Muscle layer of colon (tissue), 2 donors: ENCODE data around the gene SLC30A3.

ENCODE experiments used
- H3K27ac ChIP-seq: one replicate; pipeline ENCODE4 v1.7.0; 2013; ENCODE audit warnings: low read depth, mild to moderate bottlenecking, low read length, moderate library complexity
- H3K27me3 ChIP-seq, 2 donors: one replicate each; pipeline ENCODE4 v1.7.0; 2013; ENCODE audit warnings: low read length in 2 of 2, mild to moderate bottlenecking in 2 of 2; ENCODE audit not compliant: insufficient read depth in 2 of 2, control insufficient read depth in 1 of 2
- H3K36me3 ChIP-seq: one replicate; pipeline ENCODE4 v1.7.0; 2013; ENCODE audit warnings: mild to moderate bottlenecking, low read length; ENCODE audit not compliant: insufficient read depth
- H3K4me1 ChIP-seq: one replicate; pipeline ENCODE4 v1.7.0; 2013; ENCODE audit warnings: mild to moderate bottlenecking, low read length; ENCODE audit not compliant: insufficient read depth
- H3K4me3 ChIP-seq, 2 donors: one replicate each; pipeline ENCODE4 v1.7.0; 2013; ENCODE audit warnings: low read length in 2 of 2, low read depth in 1 of 2, mild to moderate bottlenecking in 1 of 2, moderate library complexity in 1 of 2
- H3K9ac ChIP-seq: one replicate; pipeline ENCODE4 v1.7.0; 2013; ENCODE audit warnings: low read length
- H3K9me3 ChIP-seq: one replicate; pipeline ENCODE4 v1.7.0; 2013; ENCODE audit warnings: mild to moderate bottlenecking, low read length
- donor health status: abdominal sarcoma.
- donor health status: Adenocarcinoma of cecum.

SLC30A3 gene

GRCh38 chr2:27221166-27221565, 41.7 kb downstream of the SLC30A3 start:
- Histone ChIP-seq H3K4me3 (no peak overlapping the region), H3K9ac (no peak overlapping the region), H3K27me3 (no peaks in the 10 kb centered on the region), H3K36me3 (peaks cover 37% of the 10 kb centered on the region), H3K4me1 (peaks cover 8% of the 10 kb centered on the region), H3K9me3 (no peaks in the 10 kb centered on the region), H3K27ac (no peak overlapping the region)

- Histone ChIP-seq H3K9me3 (no peaks in the 10 kb centered on the region), H3K4me3 (no peak overlapping the region), H3K27ac (no peak overlapping the region), H3K36me3 (peaks cover 35% of the 10 kb centered on the region), H3K27me3 (no peaks in the 10 kb centered on the region), H3K4me1 (peaks cover 8% of the 10 kb centered on the region), H3K9ac (no peak overlapping the region)
Observed at GRCh38 chr2:27220091-27220490, 42.8 kb downstream of the SLC30A3 start.

- no peaks in the 10 kb centered on the region for H3K27me3 ChIP-seq
- no peak overlapping the region for H3K4me3 ChIP-seq
- H3K4me1 ChIP-seq = peaks cover 8% of the 10 kb centered on the region
- no peaks in the 10 kb centered on the region for H3K9me3 ChIP-seq
- no peak overlapping the region for H3K27ac ChIP-seq
- peaks cover 27% of the 10 kb centered on the region for H3K36me3 ChIP-seq
- no peak overlapping the region for H3K9ac ChIP-seq
Observed at GRCh38 chr2:27219091-27219490, 43.8 kb downstream of the SLC30A3 start.

DNA sequence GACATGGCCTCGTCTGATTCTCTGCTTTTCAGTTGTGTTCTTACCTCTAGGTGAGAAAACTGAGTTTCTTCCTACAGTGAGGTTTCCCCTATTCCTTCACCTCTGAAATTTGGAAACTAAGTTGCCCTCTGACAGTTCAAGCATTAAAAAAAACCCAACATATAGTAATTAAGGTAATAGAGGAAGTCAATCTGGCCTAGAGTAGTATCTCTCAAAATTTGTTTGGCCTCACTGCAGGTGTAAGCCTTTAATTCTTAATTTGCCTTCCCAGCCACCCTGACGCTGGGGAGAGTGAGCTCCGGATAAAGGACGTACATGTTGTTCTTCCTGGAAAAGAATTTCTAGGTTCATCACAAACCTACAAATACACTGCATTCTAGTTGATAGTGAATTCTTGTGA, 44.2 kb downstream of the SLC30A3 start:
- no peak overlapping the region for H3K27ac ChIP-seq

GRCh38 chr2:27217173-27218121, 45.4 kb downstream of the SLC30A3 start, which contains the start of gene CAD:
TSS of gene CAD (plus strand) at chr2:27217369. CDS start at chr2:27217552, 183 bp downstream.
- H3K27ac ChIP-seq = peak within 1 kb of the TSS; percentile 29
- H3K4me3 ChIP-seq = peak within 1 kb of the TSS; percentile 58 to 73
- H3K9me3 ChIP-seq = no peaks in the 10 kb centered on the region
- no peaks in the 10 kb centered on the region for H3K27me3 ChIP-seq
- peaks cover 18% of the 10 kb centered on the region for H3K36me3 ChIP-seq
- H3K9ac ChIP-seq = peak within 1 kb of the TSS; percentile 32
- H3K4me1 ChIP-seq = peaks cover 18% of the 10 kb centered on the region

More for the DNA sequence above, 44.2 kb downstream of the SLC30A3 start:
- no peaks in the 10 kb centered on the region for H3K27me3 ChIP-seq
- no peaks in the 10 kb centered on the region for H3K9me3 ChIP-seq
- no peak overlapping the region for H3K4me3 ChIP-seq
- H3K36me3 ChIP-seq = peaks cover 22% of the 10 kb centered on the region
- H3K9ac ChIP-seq = no peak overlapping the region
- peaks cover 9% of the 10 kb centered on the region for H3K4me1 ChIP-seq

DNA sequence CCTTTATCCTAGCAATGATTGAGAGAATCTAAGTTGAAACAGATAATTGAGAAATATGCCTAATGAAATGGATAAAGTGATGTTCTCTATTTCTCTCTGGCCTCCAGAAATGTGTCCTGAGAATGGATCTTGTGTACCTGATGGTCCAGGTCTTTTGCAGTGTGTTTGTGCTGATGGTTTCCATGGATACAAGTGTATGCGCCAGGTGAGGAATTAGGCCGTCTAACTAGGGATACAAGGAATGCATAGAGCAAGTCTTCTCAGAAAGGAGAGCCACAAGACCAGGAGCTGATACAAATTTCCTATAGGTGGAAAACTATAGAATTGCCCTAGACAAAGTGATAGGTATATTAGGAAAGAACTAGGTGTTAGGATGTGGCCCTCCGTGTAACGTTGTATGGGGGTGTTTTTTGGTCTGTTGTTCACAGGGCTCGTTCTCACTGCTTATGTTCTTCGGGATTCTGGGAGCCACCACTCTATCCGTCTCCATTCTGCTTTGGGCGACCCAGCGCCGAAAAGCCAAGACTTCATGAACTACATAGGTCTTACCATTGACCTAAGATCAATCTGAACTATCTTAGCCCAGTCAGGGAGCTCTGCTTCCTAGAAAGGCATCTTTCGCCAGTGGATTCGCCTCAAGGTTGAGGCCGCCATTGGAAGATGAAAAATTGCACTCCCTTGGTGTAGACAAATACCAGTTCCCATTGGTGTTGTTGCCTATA, 46.3 kb downstream of the SLC30A3 start:
- no peaks in the 10 kb centered on the region for H3K27me3 ChIP-seq
- peak overlapping the region; percentile 29 for H3K27ac ChIP-seq
- peaks cover 11% of the 10 kb centered on the region for H3K36me3 ChIP-seq
- H3K4me1 ChIP-seq = peaks cover 18% of the 10 kb centered on the region
- no peaks in the 10 kb centered on the region for H3K9me3 ChIP-seq
- H3K4me3 ChIP-seq = peak overlapping the region; percentile 25 to 73
- no peak overlapping the region for H3K9ac ChIP-seq

GRCh38 chr2:27214941-27215340, 47.9 kb downstream of the SLC30A3 start:
- H3K27me3 ChIP-seq = no peaks in the 10 kb centered on the region
- peaks cover 24% of the 10 kb centered on the region for H3K4me1 ChIP-seq
- no peaks in the 10 kb centered on the region for H3K9me3 ChIP-seq
- peaks cover 11% of the 10 kb centered on the region for H3K36me3 ChIP-seq
- H3K9ac ChIP-seq = no peak overlapping the region
- no peak overlapping the region for H3K27ac ChIP-seq
- no peak overlapping the region for H3K4me3 ChIP-seq

DNA sequence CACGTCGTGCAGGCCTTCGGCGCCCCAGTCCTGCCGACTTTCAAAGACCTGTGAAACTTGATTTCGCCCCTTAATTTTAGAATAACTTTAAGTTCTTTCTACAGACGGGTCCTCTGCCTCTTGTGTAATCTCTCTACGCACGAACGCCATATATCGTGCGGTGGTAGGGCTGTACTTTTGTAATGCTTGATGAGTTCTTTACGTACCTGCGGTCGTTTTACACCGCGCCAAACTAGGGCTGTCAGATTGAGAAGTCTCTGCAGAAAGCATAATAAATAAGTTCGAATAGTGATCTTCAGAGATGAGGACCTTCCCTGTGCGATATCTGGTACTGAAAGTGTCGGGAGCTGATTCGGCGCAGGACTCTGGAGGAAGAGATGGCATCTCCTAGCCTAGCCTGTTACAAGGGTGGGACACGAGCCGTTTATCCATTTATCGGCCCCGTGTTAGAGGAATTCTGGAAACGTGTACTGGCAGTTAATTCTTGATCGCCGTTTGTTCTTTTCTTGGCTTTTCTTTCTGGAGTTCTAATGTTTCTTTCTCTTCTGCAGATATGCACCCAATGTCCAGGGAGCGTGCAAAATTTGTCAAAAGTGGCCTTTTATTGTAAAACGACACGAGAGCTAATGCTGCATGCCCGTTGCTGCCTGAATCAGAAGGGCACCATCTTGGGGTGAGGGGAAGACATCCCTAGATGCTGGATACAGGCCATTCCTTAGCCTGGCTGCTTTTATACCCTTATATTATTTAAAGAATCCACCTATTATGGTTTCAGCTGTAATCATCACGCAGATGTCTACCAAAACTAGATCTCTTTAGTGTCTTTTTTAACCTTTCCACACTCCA, 50.0 kb downstream of the SLC30A3 start:
- H3K9me3 ChIP-seq = no peaks in the 10 kb centered on the region
- peak overlapping the region; percentile 82 to 97 for H3K4me3 ChIP-seq
- H3K27ac ChIP-seq = peak overlapping the region; percentile 92
- peaks cover 17% of the 10 kb centered on the region for H3K4me1 ChIP-seq
- H3K36me3 ChIP-seq = peaks cover 12% of the 10 kb centered on the region
- H3K9ac ChIP-seq = peak overlapping the region; percentile 59
- H3K27me3 ChIP-seq = no peaks in the 10 kb centered on the region

DNA sequence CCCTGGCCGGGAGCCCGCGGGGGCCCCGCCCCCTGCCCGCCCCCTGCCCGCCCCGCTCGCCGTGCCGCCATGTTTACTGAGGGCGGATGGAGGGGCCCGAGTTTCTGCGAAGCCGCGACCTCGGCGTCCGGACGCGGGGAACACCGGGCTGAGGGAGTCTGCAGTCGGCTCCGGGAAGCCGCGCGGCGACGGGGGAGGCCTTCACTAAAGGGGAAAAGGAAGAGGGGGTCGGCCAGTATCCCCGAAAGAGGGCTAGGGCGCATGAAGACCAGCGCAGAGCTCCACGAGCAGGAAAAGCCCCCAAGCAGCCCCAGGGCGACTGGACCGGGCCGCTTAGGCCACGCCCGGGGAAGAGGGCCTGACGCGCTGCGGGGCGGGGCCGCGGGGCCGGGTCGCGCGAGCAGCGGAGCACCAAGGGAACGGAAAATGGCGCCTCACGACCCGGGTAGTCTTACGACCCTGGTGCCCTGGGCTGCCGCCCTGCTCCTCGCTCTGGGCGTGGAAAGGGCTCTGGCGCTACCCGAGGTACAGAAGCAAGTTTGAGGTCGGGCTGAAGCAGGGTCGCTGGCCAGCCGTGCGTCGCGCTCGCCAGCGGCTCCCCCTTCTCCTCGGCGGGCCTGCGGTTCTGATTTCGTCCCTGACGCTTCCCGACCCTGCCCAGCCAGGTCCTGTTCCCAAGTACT, 50.8 kb downstream of the SLC30A3 start, which contains the start of the genes ATRAID and SLC5A6:
Gene ATRAID, plus strand, starts transcription at position 99 of the 683 bp plus-strand sequence. Its CDS starts 328 bp downstream, at position 427.
Gene SLC5A6, minus strand, starts transcription at position 326 of the 683 bp plus-strand sequence. CDS start 4,618 bp downstream, outside the sequence.
- H3K27ac ChIP-seq = peak within 1 kb of the TSS; percentile 92
- peak within 1 kb of the TSS; percentile 82 to 97 for H3K4me3 ChIP-seq
- no peaks in the 10 kb centered on the region for H3K27me3 ChIP-seq
- H3K9me3 ChIP-seq = no peaks in the 10 kb centered on the region
- peak within 1 kb of the TSS; percentile 72 for H3K9ac ChIP-seq
- peaks cover 15% of the 10 kb centered on the region for H3K4me1 ChIP-seq
- peaks cover 13% of the 10 kb centered on the region for H3K36me3 ChIP-seq

GRCh38 chr2:27211241-27211942, 51.5 kb downstream of the SLC30A3 start:
- H3K9ac ChIP-seq = peak overlapping the region; percentile 72
- H3K36me3 ChIP-seq = peaks cover 19% of the 10 kb centered on the region
- peak overlapping the region; percentile 82 to 97 for H3K4me3 ChIP-seq
- no peaks in the 10 kb centered on the region for H3K9me3 ChIP-seq
- H3K4me1 ChIP-seq = peaks cover 15% of the 10 kb centered on the region
- peak overlapping the region; percentile 45 for H3K27ac ChIP-seq
- no peaks in the 10 kb centered on the region for H3K27me3 ChIP-seq
